OCI-M2 (cell line): ENCODE results near the gene KBTBD13.
"Not testable (repeated sequence)": the region's sequence is repeated elsewhere in the genome, so short reads cannot be mapped to it uniquely, and the experiment has no call there.

Experiments
- DNase-seq: peaks from one replicate; lab custom pipeline; 2025; ENCODE audit not compliant: unreplicated experiment; lab: John Stamatoyannopoulos, UW

The KBTBD13 gene

DNA sequence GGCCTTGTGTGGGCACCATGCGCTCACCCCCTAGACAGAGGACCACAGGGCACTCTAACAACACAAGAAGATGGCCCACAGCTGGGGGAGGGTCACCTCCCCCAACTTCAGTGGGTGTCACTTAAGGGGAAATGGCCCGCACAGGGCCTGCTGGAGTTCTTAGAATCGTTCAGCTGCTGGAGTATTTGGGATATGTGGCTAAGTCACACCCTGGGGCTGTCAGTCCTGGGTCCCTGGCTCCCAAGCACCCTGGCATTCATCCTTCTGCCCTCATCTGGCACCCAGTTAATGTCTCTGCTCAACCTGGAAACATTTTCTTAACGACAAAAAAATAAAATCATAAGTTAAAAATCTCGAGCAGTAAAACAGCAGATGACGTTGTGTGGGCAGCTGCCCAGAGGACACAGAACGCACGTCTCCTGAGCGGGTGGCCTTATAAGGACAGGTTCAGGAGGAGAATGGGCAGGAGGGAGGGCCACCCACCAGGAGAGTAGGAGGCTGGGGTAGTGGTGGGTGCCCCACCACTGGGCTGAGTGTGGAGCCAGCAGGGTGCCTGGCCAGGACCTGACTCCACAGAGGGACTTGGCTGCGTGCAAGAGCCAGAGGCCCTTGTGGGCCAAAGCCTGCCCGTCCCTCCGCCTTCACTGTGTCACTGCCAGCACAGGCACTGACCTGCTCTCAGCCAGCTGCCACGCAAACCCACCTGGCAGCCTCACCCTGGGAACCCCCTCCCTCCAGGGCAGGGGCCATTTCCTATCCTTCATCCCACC lies 11.5 kb downstream of the KBTBD13 start:
- DNase-seq, result no peak

DNA sequence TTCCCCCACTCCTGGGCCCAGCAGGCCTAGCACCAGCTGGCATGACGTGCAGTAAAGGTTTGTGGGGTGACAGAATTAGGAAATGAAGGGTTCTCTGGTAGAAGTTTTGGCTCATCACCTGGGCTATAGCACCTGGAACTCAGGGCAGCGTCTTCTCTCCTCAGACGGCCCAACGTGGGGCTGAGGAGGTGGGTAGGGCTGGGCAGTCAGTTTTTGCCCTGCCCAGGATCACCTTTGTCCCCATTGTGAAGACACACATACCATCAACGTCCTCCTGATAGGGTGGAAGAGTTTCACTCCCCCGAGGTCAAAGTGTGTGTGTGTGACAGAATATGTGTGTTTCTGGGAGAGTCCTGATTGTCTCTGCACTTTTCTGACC lies 12.1 kb downstream of the KBTBD13 start:
- DNase-seq, result no peak

DNA sequence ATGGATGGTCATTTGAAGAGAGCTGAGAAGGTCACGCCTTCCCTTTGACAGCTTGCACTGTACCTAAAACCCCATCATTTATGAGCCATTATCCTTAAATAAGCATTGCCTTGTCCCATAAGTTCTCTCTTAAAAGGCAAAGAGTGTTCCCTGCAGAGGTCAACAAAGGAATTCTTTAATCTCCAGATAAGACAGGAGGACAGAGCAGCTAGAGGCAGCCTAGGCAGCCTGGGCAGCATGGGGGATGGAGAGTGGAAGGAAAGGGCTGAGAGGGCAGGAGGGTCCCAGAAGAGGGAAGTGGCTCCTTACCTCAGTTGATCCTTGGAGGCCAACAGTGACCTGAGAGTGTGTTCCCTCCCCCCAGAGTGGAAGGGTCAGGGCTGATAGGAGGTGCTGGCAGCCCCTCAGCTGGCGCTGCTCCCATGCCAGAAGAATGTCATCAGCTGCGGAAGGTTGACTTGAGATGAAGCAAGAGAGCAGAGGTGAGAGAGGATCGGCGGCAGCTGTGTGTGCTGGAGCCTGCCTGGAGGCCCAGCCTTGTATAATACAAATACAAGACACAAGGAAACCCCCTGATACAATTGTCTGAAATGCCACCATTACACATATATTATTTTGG lies 12.8 kb downstream of the KBTBD13 start:
- DNase-seq, result no peak

GRCh38 chr15:65091946-65092770 lies 15.6 kb downstream of the KBTBD13 start:
- no peak for DNase-seq

- no peak for DNase-seq
Observed at GRCh38 chr15:65092911-65093792, 16.6 kb downstream of the KBTBD13 start.

DNA sequence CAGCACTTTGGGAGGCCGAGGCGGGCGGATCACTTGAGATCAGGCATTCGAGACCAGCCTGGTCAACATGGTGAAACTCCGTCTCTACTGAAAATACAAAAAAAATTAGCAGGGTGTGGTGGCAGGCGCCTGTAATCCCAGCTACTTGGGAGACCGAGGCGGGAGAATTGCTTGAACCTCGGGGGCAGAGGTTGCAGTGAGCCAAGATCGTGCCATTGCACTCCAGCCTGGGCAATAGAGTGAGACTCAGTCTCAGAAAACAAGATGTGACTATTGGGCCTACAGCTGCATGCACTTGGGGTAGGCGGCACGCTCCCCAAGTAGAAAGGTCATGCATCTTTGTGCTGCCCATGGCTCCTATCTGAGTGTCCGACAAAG lies 17.2 kb downstream of the KBTBD13 start:
- not testable (repeated sequence) for DNase-seq

- DNase-seq, result no peak
Observed at GRCh38 chr15:65094294-65094995, 17.9 kb downstream of the KBTBD13 start.

DNA sequence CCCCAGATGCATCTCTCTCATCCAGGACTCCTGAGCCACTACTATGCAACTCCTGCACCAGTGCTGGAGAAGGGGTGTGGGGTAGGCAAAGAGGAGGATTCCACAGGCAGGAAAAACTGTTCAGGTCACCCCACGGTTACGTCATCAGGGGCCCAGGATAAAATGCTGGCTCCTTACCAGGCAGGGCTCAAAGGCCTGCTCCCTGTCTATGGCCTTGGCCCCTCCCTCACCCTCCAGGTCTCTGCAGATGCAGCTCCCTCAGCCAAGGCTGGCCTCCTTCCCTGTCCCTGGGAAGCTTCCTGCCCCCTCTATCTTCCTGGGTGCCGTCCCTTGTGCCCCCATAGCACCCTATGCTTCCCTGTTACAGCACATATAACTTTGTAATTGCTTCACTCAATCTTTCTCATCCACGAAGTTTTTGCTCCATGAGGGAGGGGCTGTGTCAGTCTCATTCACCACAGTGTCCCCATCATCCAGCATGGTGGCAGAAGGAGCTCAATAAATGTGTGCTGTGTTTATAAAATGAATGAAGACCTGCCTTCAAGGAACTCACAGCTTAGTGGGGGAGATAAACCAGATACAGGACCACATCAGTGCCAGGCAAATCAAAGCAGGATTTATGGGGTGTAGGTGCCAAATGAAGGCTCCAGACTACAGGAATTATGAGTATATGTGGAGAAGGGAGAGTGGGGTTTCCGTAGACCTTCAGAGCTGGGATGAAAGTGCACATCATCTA lies 18.6 kb downstream of the KBTBD13 start:
- DNase-seq, result no peak

GRCh38 chr15:65095747-65096104 lies 19.2 kb downstream of the KBTBD13 start:
- no peak for DNase-seq

- DNase-seq, result no peak
Observed at GRCh38 chr15:65096481-65097385, 20.2 kb downstream of the KBTBD13 start.

- no peak for DNase-seq
Observed at GRCh38 chr15:65097651-65098263, 21.2 kb downstream of the KBTBD13 start.

- no peak for DNase-seq
Observed at GRCh38 chr15:65099336-65099735, 22.8 kb downstream of the KBTBD13 start.

- not testable (repeated sequence) for DNase-seq
Observed at GRCh38 chr15:65099801-65100200, 23.3 kb downstream of the KBTBD13 start.

- DNase-seq, result no peak
Observed at GRCh38 chr15:65100442-65100841, 23.9 kb downstream of the KBTBD13 start.

DNA sequence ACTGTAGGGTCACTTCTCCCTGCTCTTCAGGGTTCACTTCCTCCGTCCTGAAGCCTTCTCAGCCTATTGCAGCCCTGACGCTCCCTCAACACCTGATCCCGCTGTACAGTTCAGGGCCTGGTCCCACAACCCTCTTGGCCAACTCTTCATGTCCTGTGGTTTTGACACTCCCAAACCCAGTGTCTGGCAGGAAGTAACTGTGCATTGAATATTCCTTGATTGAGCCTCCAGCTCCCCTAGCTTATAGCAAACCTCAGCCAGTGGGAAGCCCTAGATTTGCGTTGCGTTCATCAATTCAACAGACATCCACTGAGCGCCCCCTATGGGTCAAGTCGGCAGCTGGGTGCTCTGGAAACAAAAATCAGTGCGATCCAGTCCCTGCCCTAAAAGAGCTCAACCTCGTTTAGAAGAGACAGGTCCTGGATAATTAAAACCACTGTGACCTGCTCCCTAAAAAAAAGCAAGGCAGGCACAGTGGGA lies 24.9 kb downstream of the KBTBD13 start:
- no peak for DNase-seq

DNA sequence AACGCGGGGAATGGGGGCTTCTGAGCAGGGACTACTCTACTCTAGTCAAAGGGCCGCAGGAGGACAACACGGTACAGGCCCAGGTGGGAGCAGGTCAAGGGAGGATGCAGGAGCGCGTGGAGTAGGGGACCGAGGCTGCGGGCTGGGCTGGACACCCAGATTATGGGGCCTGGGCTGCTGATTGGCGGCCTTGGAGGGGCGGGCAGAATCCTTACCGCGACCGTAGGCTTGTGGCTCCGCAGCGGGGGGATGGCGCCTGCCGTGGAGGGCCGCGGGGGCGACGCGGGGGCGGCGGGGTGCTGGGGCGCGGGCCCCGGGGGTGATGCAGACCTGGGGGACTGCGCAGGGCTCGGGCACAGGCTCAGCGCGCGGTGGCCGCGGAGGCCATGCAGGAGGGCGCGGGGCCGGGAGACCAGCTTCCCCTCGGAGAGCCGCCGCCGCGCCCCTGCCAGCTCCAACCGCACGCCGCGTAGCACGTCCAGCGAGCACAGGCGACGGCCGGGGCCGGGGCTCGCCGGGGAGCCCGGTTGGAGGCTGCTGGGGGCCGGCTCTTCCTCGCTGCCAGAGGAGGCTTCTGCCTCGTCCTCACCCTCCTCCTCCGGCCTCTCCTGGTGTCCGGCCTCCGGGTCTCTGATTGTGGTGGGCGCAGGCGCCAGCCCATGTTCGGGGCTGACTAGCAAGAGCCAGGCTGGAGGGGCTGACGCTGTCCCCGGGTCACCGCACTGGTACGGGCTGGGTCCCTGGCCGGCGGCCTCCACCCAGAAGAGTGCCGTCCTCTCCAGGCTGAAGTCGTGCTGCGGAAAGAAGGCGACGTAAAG lies 25.6 kb downstream of the KBTBD13 start:
- no peak for DNase-seq

DNA sequence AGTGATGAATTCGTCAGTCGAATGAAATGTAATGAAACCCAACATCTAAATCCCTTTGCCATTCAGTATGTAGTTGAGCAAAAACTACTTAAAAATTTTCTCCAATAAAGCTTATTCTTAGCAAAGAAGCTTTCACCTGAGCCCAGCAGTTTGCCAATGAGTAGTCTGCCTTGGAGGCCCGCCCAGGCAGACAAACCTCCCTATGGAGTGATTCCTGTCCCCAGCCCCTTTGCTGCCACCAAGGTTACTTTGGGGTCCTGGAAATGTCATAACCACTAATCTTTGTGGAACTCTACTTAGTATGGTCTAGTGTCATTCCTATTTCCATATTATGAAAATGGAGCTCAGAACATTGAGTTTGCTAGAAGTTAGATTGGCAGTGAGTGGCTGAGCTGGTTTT lies 26.4 kb downstream of the KBTBD13 start:
- no peak for DNase-seq
